ENCODE data around the gene HOXC6.

DNA sequence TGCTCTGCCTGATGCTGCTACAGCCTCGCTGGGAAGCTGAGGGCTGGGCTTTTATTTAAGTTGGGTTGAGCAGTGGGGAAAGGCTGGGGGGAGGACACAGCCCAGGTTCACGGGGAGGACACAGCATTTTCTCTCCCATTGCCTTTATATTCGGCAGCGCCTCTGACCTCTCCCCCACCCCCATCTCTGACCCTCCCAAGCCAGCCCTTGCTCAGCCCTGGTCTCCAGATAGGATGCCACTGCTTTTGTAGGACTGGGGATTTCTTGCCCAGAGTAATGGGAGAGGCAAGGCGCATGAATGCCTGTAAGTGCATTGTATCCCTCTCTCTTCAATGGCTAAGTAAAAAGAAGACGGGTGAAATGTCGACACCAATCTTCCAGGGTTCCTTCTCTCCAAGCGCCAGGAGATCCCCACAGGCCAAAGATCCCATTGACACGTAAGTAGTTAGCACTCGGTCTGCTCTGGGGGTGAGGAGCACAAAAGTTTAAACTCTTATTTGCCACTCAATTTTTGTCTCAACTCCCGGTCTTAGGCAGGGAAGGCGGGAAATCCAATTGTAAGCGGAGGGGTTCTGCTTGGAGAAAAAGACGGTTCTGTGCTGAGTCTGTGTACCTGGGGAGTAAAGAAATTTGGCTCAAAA is 30.0 kb downstream of the HOXC6 start:
- TF ChIP-seq, protein P1, sequence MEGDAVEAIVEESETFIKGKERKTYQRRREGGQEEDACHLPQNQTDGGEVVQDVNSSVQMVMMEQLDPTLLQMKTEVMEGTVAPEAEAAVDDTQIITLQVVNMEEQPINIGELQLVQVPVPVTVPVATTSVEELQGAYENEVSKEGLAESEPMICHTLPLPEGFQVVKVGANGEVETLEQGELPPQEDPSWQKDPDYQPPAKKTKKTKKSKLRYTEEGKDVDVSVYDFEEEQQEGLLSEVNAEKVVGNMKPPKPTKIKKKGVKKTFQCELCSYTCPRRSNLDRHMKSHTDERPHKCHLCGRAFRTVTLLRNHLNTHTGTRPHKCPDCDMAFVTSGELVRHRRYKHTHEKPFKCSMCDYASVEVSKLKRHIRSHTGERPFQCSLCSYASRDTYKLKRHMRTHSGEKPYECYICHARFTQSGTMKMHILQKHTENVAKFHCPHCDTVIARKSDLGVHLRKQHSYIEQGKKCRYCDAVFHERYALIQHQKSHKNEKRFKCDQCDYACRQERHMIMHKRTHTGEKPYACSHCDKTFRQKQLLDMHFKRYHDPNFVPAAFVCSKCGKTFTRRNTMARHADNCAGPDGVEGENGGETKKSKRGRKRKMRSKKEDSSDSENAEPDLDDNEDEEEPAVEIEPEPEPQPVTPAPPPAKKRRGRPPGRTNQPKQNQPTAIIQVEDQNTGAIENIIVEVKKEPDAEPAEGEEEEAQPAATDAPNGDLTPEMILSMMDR (IDR thresholded peaks at IDR 0.05) = no peak
- TF ChIP-seq POLR2A (IDR thresholded peaks at IDR 0.05) = no peak

Measured in esophagus squamous epithelium (tissue), 4 donors.